ENCODE measurements around the gene CSK. TPM values are rescaled to one million over a fixed set of nuclear protein-coding genes. Genes with fewer than 3 reads are reported as not detected.

The CSK gene
- total and polyA plus RNA-seq, 2 experiments from 2014 or later: 13.6 to 27.5 TPM

DNA sequence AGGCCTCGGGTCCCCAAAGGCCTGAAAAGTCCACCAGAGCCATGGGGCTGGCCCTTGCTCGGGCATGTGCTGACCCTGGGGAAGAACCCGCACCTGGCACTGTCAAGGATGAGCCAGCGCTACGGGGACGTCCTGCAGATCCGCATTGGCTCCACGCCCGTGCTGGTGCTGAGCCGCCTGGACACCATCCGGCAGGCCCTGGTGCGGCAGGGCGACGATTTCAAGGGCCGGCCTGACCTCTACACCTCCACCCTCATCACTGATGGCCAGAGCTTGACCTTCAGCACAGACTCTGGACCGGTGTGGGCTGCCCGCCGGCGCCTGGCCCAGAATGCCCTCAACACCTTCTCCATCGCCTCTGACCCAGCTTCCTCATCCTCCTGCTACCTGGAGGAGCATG, 32.0 kb upstream of the CSK start (continued):
- TF ChIP-seq, protein P1, sequence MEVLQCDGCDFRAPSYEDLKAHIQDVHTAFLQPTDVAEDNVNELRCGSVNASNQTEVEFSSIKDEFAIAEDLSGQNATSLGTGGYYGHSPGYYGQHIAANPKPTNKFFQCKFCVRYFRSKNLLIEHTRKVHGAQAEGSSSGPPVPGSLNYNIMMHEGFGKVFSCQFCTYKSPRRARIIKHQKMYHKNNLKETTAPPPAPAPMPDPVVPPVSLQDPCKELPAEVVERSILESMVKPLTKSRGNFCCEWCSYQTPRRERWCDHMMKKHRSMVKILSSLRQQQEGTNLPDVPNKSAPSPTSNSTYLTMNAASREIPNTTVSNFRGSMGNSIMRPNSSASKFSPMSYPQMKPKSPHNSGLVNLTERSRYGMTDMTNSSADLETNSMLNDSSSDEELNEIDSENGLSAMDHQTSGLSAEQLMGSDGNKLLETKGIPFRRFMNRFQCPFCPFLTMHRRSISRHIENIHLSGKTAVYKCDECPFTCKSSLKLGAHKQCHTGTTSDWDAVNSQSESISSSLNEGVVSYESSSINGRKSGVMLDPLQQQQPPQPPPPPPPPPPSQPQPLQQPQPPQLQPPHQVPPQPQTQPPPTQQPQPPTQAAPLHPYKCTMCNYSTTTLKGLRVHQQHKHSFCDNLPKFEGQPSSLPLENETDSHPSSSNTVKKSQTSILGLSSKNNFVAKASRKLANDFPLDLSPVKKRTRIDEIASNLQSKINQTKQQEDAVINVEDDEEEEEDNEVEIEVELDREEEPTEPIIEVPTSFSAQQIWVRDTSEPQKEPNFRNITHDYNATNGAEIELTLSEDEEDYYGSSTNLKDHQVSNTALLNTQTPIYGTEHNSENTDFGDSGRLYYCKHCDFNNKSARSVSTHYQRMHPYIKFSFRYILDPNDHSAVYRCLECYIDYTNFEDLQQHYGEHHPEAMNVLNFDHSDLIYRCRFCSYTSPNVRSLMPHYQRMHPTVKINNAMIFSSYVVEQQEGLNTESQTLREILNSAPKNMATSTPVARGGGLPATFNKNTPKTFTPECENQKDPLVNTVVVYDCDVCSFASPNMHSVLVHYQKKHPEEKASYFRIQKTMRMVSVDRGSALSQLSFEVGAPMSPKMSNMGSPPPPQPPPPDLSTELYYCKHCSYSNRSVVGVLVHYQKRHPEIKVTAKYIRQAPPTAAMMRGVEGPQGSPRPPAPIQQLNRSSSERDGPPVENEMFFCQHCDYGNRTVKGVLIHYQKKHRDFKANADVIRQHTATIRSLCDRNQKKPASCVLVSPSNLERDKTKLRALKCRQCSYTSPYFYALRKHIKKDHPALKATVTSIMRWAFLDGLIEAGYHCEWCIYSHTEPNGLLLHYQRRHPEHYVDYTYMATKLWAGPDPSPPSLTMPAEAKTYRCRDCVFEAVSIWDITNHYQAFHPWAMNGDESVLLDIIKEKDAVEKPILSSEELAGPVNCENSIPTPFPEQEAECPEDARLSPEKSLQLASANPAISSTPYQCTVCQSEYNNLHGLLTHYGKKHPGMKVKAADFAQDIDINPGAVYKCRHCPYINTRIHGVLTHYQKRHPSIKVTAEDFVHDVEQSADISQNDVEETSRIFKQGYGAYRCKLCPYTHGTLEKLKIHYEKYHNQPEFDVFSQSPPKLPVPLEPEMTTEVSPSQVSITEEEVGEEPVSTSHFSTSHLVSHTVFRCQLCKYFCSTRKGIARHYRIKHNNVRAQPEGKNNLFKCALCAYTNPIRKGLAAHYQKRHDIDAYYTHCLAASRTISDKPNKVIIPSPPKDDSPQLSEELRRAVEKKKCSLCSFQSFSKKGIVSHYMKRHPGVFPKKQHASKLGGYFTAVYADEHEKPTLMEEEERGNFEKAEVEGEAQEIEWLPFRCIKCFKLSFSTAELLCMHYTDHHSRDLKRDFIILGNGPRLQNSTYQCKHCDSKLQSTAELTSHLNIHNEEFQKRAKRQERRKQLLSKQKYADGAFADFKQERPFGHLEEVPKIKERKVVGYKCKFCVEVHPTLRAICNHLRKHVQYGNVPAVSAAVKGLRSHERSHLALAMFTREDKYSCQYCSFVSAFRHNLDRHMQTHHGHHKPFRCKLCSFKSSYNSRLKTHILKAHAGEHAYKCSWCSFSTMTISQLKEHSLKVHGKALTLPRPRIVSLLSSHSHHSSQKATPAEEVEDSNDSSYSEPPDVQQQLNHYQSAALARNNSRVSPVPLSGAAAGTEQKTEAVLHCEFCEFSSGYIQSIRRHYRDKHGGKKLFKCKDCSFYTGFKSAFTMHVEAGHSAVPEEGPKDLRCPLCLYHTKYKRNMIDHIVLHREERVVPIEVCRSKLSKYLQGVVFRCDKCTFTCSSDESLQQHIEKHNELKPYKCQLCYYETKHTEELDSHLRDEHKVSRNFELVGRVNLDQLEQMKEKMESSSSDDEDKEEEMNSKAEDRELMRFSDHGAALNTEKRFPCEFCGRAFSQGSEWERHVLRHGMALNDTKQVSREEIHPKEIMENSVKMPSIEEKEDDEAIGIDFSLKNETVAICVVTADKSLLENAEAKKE (CRISPR knock-in tag; IDR thresholded peaks at IDR 0.05): no peak
- no peak for TF ChIP-seq EZH2phosphoT487 (IDR thresholded peaks at IDR 0.05; ENCODE audit: unreplicated experiment)
- TF ChIP-seq EZH2 (IDR thresholded peaks at IDR 0.05; ENCODE audit: low read depth, unreplicated experiment): no peak
- no peak for TF ChIP-seq CREB1 (CRISPR knock-in tag; IDR thresholded peaks at IDR 0.05; ENCODE audit: low read depth)

DNA sequence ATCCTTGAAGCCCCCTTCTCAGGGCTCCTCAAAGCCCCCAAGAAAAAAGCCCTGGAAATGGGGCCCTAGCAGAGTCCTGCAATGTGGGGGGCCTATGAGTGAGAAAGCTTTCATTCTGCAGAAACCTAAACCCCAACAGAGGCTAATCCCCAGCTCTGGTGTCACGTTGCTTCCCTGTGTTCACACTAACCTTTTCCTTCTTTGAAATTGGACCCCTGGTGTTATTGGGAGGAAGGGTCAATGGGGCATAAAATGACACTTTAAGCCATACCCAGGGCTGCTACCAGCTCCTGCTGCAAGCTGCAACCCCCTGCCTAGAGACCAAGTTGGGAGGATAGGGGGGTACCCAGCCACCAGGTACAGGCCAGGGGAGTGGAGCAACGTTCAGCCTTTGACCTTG, 31.1 kb upstream of the CSK start:
- no peaks in the 10 kb centered on the region for H4K20me1 ChIP-seq (replicated peaks; ENCODE audit: insufficient read depth)
- Mint-ChIP-seq H3K9me3 (no peaks in the 10 kb centered on the region), H3K27me3 (ENCODE audit: insufficient read depth, low read depth, poor library complexity) (peaks cover 9% of the 10 kb centered on the region), H3K4me3 (no peak overlapping the region), H3K27ac (no peak overlapping the region), H3K4me1 (peaks cover 6% of the 10 kb centered on the region), H3K36me3 (ENCODE audit: low read depth) (no peaks in the 10 kb centered on the region)
- H2AFZ ChIP-seq: no peak overlapping the region
- H3K4me3 ChIP-seq: no peak overlapping the region
- no peaks in the 10 kb centered on the region for H3K27me3 ChIP-seq (ENCODE audit: insufficient read depth)
- DNase-seq (ENCODE audit: low spot score): no peak
- H3K4me2 ChIP-seq: no peak overlapping the region
- H3K4me1 ChIP-seq (ENCODE audit: insufficient read depth): no peaks in the 10 kb centered on the region
- ATAC-seq: peak; percentile 70
- H3K9me2 ChIP-seq (ENCODE audit: insufficient read depth): no peaks in the 10 kb centered on the region
- no peaks in the 10 kb centered on the region for H3K36me3 ChIP-seq (ENCODE audit: insufficient read depth)
- no peak overlapping the region for H3K27ac ChIP-seq (ENCODE audit: low read depth)
- no peaks in the 10 kb centered on the region for H3F3A ChIP-seq (replicated peaks; ENCODE audit: low read depth)
- H3K79me2 ChIP-seq (replicated peaks; ENCODE audit: insufficient read depth): no peaks in the 10 kb centered on the region
- TF ChIP-seq EZH2phosphoT487 (IDR thresholded peaks at IDR 0.05; ENCODE audit: unreplicated experiment) (no peak), CREB1 (CRISPR knock-in tag; IDR thresholded peaks at IDR 0.05; ENCODE audit: low read depth) (no peak), EZH2 (IDR thresholded peaks at IDR 0.05; ENCODE audit: low read depth, unreplicated experiment) (no peak), JUNB (IDR thresholded peaks at IDR 0.05; ENCODE audit: unreplicated experiment) (no peak), ZNF331 (CRISPR knock-in tag; IDR thresholded peaks at IDR 0.05; ENCODE audit: low read depth) (no peak), STAT1 (IDR thresholded peaks at IDR 0.05; ENCODE audit: unreplicated experiment) (no peak)
- TF ChIP-seq, protein P1 (CRISPR knock-in tag; IDR thresholded peaks at IDR 0.05): no peak
- TF ChIP-seq, protein P2, sequence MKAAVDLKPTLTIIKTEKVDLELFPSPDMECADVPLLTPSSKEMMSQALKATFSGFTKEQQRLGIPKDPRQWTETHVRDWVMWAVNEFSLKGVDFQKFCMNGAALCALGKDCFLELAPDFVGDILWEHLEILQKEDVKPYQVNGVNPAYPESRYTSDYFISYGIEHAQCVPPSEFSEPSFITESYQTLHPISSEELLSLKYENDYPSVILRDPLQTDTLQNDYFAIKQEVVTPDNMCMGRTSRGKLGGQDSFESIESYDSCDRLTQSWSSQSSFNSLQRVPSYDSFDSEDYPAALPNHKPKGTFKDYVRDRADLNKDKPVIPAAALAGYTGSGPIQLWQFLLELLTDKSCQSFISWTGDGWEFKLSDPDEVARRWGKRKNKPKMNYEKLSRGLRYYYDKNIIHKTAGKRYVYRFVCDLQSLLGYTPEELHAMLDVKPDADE (IDR thresholded peaks at IDR 0.05): no peak

Data from GM23338 (cell line).